HG03432 (cell line): ENCODE measurements around the gene KIAA1755.
"Not testable (repeated sequence)": the region's sequence is repeated elsewhere in the genome, so short reads cannot be mapped to it uniquely, and the experiment has no call there.

ENCODE experiments used
- ATAC-seq: cut with Tn5 transposase; IDR thresholded peaks from one replicate; pipeline ENCODE4 v1.9.1; 2021; ENCODE audit warnings: mild to moderate bottlenecking, moderate library complexity; ENCODE audit not compliant: unreplicated experiment

The KIAA1755 gene

GRCh38 chr20:38267296-38267695 is 6.8 kb upstream of the KIAA1755 start:
- no peak for ATAC-seq

DNA sequence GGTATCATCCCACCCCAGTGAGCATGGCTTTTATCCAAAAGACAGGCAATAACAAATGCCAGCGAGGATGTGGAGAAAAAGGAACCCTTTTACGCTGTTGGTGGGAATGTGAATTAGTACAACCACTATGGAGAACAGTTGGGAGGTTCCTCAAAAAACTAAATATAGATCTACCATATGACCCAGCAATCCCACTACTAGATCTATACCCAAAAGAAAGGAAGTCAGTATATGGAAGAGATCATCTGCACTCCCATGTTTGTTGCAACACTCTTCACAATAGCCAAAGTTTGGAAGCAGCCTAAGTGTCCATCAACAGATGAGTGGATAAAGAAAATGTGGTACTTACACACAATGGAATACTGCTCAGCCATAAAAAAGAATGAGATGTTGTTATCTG is 5.9 kb upstream of the KIAA1755 start:
- no peak for ATAC-seq

GRCh38 chr20:38262931-38263330 is 2.4 kb upstream of the KIAA1755 start:
- ATAC-seq, result no peak

DNA sequence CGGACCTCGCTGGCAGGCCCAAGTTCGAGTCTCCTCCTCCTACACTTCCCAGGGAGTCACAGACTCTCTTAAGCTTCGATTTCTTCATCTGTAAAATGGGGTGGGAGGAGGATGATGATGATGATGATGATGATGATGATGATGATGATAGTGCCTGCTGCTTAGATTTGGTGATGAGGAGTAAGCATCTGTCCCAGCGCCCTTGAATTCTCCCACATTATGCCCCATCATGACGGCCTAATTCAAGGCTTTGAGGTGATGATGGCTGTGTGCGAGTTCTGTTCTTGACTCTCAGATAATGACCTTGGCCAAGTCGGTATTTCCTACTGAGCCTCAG is 487 bp upstream of the KIAA1755 start:
- ATAC-seq, result no peak

- no peak for ATAC-seq
Observed at GRCh38 chr20:38260025-38260377, 534 bp downstream of the KIAA1755 start.

GRCh38 chr20:38258545-38259215 is 1.9 kb downstream of the KIAA1755 start:
- no peak for ATAC-seq

- ATAC-seq, result no peak
Observed at GRCh38 chr20:38256966-38257365, 3.6 kb downstream of the KIAA1755 start.

- ATAC-seq, result no peak
Observed at GRCh38 chr20:38256021-38256420, 4.5 kb downstream of the KIAA1755 start.

DNA sequence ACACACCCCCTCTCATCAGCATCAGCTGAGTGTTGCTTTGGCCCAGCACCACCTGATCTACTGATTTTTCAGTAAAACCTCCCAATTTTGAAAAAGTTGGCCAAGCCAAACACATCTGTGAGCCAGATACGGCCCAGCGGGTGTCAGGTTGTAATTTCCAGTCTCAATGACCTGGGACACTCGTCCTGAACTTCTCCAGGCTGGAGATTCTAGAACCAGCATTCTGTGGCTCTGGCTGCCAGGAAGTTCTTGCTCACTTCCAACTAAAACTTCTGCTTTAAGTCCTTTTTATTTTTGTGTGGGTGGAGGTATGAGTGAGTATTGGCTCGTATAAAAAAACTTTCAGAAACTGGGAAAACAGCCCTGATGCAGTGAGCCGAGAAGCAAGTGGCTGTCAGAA is 5.1 kb downstream of the KIAA1755 start:
- ATAC-seq, result no peak

GRCh38 chr20:38254621-38255020 is 5.9 kb downstream of the KIAA1755 start:
- not testable (repeated sequence) for ATAC-seq

DNA sequence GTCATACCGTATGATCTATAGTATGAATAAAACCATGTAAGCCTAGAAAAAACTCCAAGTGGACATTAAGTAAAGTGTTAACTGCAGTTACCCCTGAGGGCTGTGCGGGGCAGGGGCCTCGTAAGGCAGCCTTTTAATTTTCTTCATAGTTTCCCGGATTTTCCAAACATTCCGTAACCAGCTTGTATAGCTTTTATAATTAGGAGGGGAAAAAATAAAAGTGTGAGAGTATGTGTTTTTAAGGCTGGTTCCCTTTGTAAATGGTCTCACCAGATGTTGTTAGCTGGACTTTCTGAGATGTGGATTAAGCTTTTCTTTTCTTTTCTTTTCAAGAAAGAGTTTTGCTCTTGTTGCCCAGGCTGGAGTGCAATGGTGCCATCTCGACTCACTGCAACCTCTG is 7.0 kb downstream of the KIAA1755 start:
- ATAC-seq, result no peak

- no peak for ATAC-seq
Observed at GRCh38 chr20:38252292-38253288, 7.9 kb downstream of the KIAA1755 start.

GRCh38 chr20:38251441-38251840 is 9.1 kb downstream of the KIAA1755 start:
- ATAC-seq, result not testable (repeated sequence)

DNA sequence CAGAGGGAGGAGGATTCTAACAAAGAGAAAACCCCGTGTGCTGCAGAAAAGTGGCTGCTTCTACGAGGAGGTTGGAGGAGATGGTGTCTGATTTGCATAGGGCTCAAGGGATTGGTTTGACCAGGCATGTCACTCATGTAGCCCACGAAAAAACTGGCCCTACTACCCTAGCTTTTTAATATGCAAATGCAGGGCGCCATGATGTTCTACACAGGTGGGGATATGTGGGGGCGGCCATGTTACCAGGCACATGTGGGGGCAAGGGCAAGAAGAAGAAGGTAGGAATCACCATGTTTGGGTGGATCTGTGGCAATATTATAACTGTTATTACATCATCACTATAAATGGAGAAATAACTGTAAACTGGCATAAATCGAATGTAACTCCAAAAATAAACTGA is 9.9 kb downstream of the KIAA1755 start:
- no peak for ATAC-seq

DNA sequence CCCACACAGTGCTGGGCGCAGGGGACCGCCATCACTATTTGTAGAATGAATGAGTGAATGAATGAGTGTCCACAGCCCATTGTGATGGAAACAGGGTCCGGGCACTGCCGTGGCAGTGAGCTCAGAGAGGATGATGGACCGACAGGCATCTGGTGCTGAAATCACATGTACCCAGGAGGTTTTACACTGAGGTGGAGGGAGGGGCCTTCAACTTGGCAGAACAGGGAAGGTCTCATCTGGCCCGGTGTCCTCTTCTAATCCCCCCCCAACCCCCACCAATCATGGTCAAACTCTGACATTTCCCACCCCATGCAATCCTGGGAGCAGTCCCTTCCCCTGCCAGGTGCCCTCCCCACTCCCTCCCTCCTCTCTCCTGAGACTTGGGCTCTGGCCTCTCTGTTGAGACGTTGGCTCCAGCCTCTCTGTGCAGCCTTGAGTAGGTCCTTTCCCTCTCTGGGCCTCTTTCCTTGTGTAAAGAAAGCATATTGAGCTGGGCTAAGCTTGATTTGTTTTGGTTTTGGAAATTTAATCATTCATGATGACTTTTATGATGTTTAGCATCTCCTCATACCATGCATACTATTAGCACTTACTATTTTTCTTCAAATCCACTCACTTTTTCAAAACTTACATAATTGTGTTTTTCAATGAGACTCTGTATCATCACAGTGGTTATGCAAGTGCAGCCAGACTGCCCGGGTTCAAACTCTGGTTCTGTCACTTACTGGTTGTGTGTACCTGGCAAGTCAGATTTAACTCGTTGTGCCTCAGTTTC is 10.8 kb downstream of the KIAA1755 start:
- no peak for ATAC-seq

GRCh38 chr20:38248133-38248532 is 12.4 kb downstream of the KIAA1755 start:
- no peak for ATAC-seq

DNA sequence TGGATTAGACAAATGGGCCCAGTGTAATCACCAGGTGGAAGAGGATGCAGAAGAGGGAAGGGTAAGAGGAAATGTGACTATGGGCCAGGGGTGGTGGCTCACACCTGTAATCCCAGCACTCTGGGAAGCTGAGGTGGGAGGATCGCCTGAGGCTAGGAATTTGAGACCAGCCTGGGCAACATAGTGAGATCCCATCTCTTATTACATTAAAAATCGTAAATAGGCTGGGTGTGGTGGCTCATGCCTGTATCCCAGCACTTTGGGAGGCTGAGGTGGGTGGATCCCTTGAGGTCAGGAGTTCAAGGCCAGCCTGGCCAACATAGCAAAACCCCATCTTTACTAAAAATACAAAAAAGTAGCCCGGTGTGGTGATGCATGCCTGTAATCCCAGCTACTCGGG is 12.8 kb downstream of the KIAA1755 start:
- not testable (repeated sequence) for ATAC-seq

DNA sequence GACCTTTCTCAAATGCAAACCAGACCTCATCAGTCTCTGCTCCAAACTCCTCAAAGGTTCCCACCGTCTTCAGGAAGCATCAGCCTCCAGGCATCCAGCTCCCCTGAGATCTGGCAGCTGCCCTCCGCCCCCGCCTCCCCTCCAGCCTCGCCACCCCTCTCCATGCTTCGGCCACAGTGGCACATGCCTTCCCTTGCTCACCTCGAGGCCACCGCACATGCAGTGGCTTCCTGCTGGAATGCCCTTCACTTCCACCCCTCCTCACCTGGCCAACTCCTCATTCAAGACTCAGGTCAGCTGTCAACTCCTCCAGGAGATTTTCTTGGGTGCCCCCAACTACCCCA is 13.4 kb downstream of the KIAA1755 start:
- ATAC-seq, result no peak

DNA sequence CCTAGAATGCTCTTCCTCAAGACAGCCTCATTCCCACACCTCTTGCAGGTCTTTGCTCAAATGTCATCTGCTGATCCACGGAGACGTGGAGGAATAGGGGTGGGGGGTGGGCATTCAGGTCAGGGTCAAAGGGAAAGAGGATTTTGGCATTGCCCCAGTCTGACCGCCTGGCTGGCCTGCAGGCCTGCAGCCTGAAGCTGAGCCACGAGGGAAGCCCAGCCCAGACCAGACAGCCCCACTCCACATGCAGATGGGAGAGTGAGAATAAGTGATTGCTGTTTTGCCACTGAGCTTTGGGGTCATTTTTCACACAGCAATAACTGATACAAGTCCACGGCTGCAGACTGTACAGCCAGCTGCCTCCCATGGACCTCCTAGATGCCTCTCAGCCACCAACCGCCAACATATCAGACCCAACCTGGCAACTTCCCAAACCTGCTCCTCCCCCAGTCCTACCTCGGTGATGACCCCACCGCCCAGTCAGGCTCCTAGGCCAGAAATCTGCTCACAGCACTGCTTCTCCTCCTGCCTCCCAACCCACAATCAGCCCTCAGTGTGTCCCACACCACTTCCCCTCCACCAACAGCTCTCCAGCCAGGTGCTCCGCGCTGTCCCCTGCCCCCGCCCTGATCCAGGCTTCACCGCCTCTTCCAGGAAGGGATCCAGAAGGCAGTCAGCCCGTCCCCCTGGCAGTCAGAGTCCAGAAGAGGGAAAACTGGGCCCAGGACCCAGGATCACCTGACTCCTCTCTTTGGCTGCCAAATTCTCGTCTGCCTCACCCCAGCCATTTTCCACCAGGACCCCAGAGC is 14.0 kb downstream of the KIAA1755 start:
- no peak for ATAC-seq

- no peak for ATAC-seq
Observed at GRCh38 chr20:38245753-38246152, 14.8 kb downstream of the KIAA1755 start.

DNA sequence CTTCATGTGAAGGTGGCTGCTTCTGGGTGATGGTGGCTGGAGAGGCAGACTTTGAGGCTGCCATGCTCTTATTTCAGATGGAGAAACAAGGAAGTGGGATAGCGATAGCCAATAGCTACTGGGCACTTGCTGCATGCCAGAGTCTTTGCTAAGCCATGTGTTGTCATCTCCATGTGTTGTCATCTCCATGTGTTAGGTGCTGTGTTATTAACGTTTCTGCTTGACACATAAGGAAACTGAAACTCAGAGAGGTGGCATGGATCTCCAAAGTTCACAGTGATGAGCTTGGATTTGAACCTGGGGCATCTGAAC is 16.9 kb downstream of the KIAA1755 start:
- no peak for ATAC-seq
